HL-60/S4 treated with phorbol 12-myristate 13-acetate at 8.2 ng/mL for 4 days and 3 days (cell line): Measurements from ENCODE around the gene MAD1L1.

Experiments
- in situ Hi-C: fragments of 300-500 bp; cut with MboI; formaldehyde crosslinking; loops from 2 replicates; pipeline ENCODE4 v1.15.0; 2022; ENCODE audit warnings: low sequenced_read_pairs

MAD1L1 gene

GRCh38 chr7:2258661-2259365, 26.1 kb upstream of the MAD1L1 start:
- in situ Hi-C loops: no loop called here

DNA sequence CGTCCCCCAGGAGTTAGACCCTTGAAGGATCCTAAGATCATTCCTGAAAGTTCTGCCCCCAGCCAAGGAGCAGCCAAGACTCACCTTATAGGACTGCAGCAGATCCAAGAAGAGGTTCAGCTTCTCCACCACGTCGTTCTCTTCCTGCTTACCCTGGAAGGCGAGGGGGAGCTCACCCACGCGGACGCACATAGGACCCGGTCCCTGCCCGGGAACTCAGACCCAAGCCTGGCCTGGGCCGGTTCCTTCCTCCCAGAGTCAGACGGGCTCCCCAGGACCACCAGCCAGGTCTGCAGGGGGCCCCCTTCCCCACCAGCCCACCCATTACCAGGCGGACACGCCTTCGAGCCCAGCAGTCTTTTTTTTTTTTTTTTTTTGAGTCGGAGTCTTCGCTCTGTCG, 24.9 kb upstream of the MAD1L1 start:
- in situ Hi-C loops: no loop called here

DNA sequence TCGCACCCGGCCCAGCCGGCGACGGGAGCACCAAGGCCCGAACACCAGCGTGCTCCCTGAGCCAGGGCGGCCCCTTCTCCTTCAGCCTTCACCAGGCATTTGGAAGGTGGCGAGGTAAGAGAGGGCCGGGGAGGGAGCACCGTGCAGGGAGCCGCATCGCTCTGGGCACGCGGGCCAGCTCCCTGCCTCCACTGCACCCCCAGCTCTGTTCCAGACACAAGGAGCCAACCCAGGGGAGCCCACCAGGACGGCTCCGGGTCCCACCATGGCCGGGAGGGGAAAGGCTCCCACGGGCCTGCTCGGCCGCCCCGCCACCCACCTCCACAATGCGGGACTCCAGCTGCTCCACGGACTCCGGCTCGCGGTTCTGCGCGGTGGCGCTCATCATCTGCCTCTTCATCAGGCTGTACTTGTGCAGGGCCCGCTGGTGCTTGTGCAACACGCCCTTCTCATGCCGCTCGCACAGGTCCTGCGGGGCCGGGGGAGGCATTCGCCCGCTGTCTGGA, 24.4 kb upstream of the MAD1L1 start:
- in situ Hi-C loops: no loop called here

DNA sequence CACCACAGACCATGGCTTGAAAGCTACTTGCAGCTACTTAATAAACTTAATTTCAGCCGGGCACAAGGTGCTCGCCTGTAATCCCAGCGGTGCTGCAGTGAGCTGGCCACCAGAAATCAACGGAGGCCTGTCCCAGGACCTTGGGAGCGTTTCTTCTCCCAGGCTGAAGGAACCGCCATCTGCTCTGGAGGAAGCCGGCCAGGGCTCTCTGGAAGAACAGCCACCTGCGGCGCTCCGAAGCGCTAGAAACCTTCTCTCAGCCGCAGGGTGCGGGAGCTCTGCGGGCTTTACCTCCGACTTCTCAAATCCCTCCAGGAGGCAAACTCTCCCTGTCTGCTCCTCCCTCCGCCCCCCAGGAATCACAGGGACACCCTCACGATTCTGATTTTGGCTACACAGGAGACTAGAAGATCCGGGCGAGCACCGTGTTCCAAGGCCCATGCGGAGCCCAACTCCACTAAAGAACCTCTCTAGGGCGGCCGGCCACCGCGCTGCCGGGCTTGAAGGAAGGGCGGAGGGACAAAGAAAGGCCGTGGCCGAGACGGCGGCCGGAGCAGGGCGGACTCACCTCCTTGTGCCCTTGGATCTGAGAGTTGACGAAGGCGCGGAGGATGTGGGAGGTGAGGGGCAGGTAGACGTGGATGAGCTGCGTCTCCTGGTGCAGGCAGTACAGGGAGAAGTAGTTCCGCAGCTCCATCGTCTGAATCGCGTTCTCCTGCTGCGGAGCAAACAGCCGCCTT, 23.7 kb upstream of the MAD1L1 start:
- in situ Hi-C loops: no loop called here

GRCh38 chr7:2255145-2256139, 22.7 kb upstream of the MAD1L1 start:
- in situ Hi-C loops: no loop called here

GRCh38 chr7:2254429-2255144, 21.8 kb upstream of the MAD1L1 start:
- in situ Hi-C loops: no loop called here

DNA sequence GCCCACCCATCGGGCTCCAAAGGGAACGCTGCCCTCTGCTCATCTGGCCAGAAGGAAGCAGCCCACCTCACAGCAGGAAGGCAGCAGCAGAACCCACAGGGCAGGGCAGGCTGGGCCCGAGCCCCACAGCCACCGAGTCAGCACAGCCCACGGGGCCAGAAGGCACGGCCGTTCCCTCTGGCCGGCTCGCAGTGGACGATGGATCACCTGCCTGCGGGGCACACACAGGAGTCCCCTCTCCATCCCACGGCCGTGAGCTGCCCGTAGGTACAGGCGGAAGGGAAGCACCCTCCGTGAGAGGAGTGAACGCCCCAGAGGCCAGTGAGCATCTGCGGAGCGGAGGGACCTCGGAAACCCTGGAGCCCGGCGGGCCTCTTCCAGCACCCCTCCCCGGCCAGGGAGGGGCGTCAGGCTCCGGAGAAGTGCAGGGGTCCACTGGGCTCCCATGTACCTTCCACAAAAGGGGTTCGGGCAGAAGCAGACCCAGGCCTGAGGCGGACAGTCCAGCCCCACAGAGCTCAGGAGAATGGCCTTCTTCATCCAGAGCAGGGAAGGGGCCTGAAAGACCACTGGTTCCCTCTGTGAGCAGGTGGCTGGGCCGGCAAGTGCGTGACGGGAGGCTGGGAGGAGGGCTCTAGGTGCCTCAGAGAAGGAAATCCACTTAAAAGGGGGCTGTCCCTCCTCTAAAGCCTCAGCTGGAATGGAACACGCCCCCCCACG, 20.9 kb upstream of the MAD1L1 start:
- in situ Hi-C loops: no loop called here

DNA sequence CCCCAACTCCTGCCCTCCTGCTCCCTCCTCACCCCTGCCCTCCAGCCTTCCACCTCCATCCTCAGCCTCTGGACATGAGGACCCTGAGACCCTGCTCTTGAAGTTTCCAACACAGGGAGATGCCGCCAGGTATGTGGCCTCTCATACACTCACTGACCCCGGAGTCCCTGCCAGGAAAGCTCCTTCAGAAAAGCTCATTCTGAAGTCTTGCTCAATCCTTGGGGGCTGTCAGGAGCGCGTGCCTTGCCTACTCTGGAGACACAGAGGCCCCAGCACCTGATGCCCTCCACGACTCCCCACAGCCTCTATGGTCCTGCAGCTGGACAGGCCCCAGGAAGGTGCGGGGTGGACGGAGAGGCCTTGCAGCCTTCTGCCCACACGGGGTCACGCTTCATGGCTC, 20.3 kb upstream of the MAD1L1 start:
- in situ Hi-C loops: no loop called here

GRCh38 chr7:2251841-2252771, 19.4 kb upstream of the MAD1L1 start:
- in situ Hi-C loops: no loop called here

- in situ Hi-C loops: no loop called here
These were observed 18.6 kb upstream of the MAD1L1 start for GRCh38 chr7:2251381-2251780.

- in situ Hi-C loops: no loop called here
These were observed 17.1 kb upstream of the MAD1L1 start for GRCh38 chr7:2249744-2250323.

- in situ Hi-C loops: no loop called here
These were observed 16.4 kb upstream of the MAD1L1 start for GRCh38 chr7:2248984-2249694.

- in situ Hi-C loops: no loop called here
These were observed 14.6 kb upstream of the MAD1L1 start for GRCh38 chr7:2247141-2247995.

DNA sequence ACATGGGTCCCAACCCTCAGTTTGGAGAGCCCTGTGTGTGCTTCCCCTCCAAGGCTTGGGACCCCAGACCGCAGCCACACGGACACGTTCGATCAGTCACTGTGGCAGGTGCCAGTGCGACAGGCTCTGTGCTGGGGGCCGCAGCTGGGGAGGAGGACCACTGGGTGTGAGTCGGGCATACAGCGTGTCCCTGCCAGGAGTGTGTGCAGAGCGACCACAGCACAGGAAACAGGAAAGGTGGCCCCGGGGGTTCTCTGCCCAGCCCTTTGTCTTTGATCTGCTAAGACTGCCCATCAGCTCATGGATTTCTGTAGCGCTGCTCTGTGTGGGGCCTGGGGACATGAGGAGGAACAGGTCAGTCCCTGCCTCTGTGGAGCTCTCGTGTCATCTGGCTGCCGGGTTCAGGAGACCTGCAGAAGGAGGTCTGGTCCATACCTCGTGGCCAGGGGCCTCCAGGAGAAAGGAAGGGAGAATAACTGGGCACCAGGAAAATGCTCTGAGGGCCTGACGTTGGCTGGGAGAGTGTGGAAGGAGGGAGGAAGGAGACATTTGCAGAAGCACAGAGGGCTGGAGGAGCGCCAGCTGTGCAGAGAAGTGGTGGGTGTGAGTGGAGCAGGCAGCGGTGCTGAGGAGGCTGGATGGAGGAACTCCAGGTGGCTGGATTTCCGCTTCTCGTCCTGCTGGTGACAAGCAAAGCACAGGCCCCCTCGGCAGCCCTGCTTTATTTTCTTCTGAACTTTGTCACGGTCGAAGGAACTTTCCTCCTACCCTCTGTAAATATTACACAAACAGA, 13.3 kb upstream of the MAD1L1 start:
- in situ Hi-C loops: no loop called here

GRCh38 chr7:2244404-2244995, 11.8 kb upstream of the MAD1L1 start:
- in situ Hi-C loops: no loop called here

DNA sequence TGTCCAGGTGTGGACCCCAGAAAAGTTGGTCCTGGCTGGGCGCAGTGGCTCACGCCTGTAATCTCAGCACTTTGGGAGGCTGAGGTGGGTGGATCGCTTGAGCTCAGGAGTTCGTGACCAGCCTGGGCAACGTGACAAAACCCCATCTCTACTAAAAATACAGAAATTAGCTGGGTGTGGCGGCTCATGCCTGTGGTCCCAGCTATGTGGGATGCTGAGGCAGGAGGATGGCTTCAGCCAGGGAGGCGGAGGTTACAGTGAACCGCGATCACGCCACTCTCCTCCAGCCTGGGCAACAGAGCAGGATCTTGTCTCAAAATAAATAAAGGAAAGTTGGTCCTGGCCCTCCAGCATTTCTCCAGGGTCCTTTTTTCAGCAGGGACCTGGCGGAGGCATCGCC, 10.7 kb upstream of the MAD1L1 start:
- in situ Hi-C loops: no loop called here
